Osteocyte (in vitro differentiated cells): ENCODE measurements around the gene CLEC10A. TPM values are rescaled to one million over a fixed set of nuclear protein-coding genes. Genes with fewer than 3 reads are reported as not detected.

Experiments
- DNase-seq: peaks from one replicate; pipeline ENCODE4 v3.0.0; 2021; ENCODE audit warnings: mixed read lengths; ENCODE audit not compliant: unreplicated experiment; ENCODE audit errors: extremely low spot score
- H3K27ac Mint-ChIP-seq: one replicate; pipeline ENCODE4 v1.8.0; 2021; ENCODE audit warnings: mild to moderate bottlenecking, mixed read lengths; ENCODE audit not compliant: unreplicated experiment
- H3K27me3 Mint-ChIP-seq: one replicate; pipeline ENCODE4 v1.8.0; 2021; ENCODE audit warnings: mixed read lengths; ENCODE audit not compliant: unreplicated experiment
- H3K36me3 Mint-ChIP-seq: one replicate; pipeline ENCODE4 v1.8.0; 2021; ENCODE audit warnings: mixed read lengths; ENCODE audit not compliant: unreplicated experiment
- H3K4me1 Mint-ChIP-seq: one replicate; pipeline ENCODE4 v1.8.0; 2021; ENCODE audit warnings: mixed read lengths; ENCODE audit not compliant: unreplicated experiment
- H3K4me3 Mint-ChIP-seq: one replicate; pipeline ENCODE4 v1.8.0; 2021; ENCODE audit warnings: mild to moderate bottlenecking, moderate library complexity, mixed read lengths; ENCODE audit not compliant: unreplicated experiment
- H3K9me3 Mint-ChIP-seq: one replicate; pipeline ENCODE4 v1.8.0; 2021; ENCODE audit warnings: mixed read lengths; ENCODE audit not compliant: unreplicated experiment
- total RNA-seq: library from RNA; stranded (reverse); gene quantifications from 2 replicates; pipeline ENCODE4 v1.2.1, GENCODE V29; 2021
- TF ChIP-seq, protein P1 (sequence below): fragments of 200-600 bp; sonication (generic); IDR thresholded peaks from 2 replicates; pipeline ENCODE4 v1.5.0; 2021; ENCODE audit warnings: antibody characterized with exemption, mild to moderate bottlenecking, moderate library complexity

The CLEC10A gene
- total RNA-seq, 1 donor from 2014 or later: not detected

GRCh38 chr17:7067198-7067597, 12.9 kb downstream of the CLEC10A start:
- DNase-seq: no peak
- Mint-ChIP-seq H3K27me3 (peaks cover 31% of the 10 kb centered on the region), H3K4me1 (no peaks in the 10 kb centered on the region), H3K36me3 (no peaks in the 10 kb centered on the region), H3K27ac (no peak overlapping the region), H3K4me3 (no peak overlapping the region), H3K9me3 (peaks cover 9% of the 10 kb centered on the region)
- TF ChIP-seq, protein P1, sequence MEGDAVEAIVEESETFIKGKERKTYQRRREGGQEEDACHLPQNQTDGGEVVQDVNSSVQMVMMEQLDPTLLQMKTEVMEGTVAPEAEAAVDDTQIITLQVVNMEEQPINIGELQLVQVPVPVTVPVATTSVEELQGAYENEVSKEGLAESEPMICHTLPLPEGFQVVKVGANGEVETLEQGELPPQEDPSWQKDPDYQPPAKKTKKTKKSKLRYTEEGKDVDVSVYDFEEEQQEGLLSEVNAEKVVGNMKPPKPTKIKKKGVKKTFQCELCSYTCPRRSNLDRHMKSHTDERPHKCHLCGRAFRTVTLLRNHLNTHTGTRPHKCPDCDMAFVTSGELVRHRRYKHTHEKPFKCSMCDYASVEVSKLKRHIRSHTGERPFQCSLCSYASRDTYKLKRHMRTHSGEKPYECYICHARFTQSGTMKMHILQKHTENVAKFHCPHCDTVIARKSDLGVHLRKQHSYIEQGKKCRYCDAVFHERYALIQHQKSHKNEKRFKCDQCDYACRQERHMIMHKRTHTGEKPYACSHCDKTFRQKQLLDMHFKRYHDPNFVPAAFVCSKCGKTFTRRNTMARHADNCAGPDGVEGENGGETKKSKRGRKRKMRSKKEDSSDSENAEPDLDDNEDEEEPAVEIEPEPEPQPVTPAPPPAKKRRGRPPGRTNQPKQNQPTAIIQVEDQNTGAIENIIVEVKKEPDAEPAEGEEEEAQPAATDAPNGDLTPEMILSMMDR: no peak

- H3K4me1 Mint-ChIP-seq: no peaks in the 10 kb centered on the region
- H3K4me3 Mint-ChIP-seq: no peak overlapping the region
- no peak for DNase-seq
- peaks cover 9% of the 10 kb centered on the region for H3K9me3 Mint-ChIP-seq
- no peak overlapping the region for H3K27ac Mint-ChIP-seq
- H3K36me3 Mint-ChIP-seq: no peaks in the 10 kb centered on the region
- H3K27me3 Mint-ChIP-seq: peaks cover 26% of the 10 kb centered on the region
- TF ChIP-seq, protein P1: no peak
Observed at GRCh38 chr17:7064261-7064660, 15.8 kb downstream of the CLEC10A start.

GRCh38 chr17:7063518-7064094, 16.4 kb downstream of the CLEC10A start:
- Mint-ChIP-seq H3K9me3 (peaks cover 7% of the 10 kb centered on the region), H3K27me3 (peaks cover 32% of the 10 kb centered on the region), H3K4me3 (no peak overlapping the region), H3K36me3 (no peaks in the 10 kb centered on the region), H3K27ac (no peak overlapping the region), H3K4me1 (no peaks in the 10 kb centered on the region)
- no peak for DNase-seq
- TF ChIP-seq, protein P1: no peak

DNA sequence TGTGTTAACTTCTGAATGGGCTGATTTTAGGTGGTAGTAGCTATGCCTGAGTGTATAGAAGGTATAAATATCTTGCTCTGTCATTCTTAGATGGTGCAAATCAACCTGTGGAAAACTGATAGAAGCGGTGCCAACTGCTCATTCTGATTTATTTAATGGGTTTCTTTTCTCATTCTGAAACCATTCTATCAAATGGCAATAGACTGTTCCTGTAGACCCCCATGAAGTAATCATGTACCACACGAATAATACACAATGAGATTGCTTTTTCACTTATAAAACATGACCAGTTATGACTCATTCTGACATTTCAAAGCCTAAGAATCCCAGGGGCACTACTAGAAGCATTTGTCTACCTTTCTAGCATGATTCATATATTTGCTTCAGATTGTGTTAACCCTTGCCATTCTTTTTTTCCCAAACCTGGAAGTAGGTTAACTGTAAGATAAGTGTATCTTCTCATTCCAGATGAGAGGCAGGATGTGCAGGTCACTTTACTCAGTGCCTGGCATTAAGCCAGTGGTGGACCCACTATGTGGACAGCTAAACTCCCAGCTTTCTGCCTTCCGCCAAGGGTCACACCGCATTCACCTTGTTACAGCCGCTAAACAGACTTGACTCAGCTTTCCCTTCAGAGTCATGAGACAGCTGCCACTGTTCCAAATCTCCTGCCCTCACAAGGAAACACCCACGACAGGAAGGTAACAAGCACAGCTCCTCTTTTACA, 19.7 kb downstream of the CLEC10A start:
- no peak for DNase-seq
- H3K4me1 Mint-ChIP-seq: no peaks in the 10 kb centered on the region
- H3K27ac Mint-ChIP-seq: no peak overlapping the region
- H3K9me3 Mint-ChIP-seq: no peaks in the 10 kb centered on the region
- H3K36me3 Mint-ChIP-seq: no peaks in the 10 kb centered on the region
- TF ChIP-seq, protein P1: no peak
- H3K4me3 Mint-ChIP-seq: no peak overlapping the region
- H3K27me3 Mint-ChIP-seq: peaks cover 23% of the 10 kb centered on the region

GRCh38 chr17:7058831-7059447, 21.1 kb downstream of the CLEC10A start:
- Mint-ChIP-seq H3K27me3 (peaks cover 19% of the 10 kb centered on the region), H3K9me3 (no peaks in the 10 kb centered on the region), H3K27ac (no peak overlapping the region), H3K4me1 (no peaks in the 10 kb centered on the region), H3K36me3 (no peaks in the 10 kb centered on the region), H3K4me3 (no peak overlapping the region)
- TF ChIP-seq, protein P1: no peak
- DNase-seq: no peak
